Measurements from ENCODE around the gene HPCAL1.

The HPCAL1 gene

GRCh38 chr2:10304458-10305253 is 2.0 kb downstream of the HPCAL1 start:
- no peak for DNase-seq

- no peak for DNase-seq
Observed at GRCh38 chr2:10305254-10305635, 2.5 kb downstream of the HPCAL1 start.

GRCh38 chr2:10305715-10306114 is 3.0 kb downstream of the HPCAL1 start:
- no peak for DNase-seq

GRCh38 chr2:10306901-10307463 is 4.3 kb downstream of the HPCAL1 start:
- DNase-seq: no peak

- no peak for DNase-seq
Observed at GRCh38 chr2:10307561-10308156, 5.0 kb downstream of the HPCAL1 start.

- DNase-seq: no peak
Observed at GRCh38 chr2:10308866-10309265, 6.2 kb downstream of the HPCAL1 start.

GRCh38 chr2:10309286-10309685 is 6.6 kb downstream of the HPCAL1 start:
- no peak for DNase-seq

- DNase-seq: no peak
Observed at GRCh38 chr2:10310309-10310888, 7.7 kb downstream of the HPCAL1 start.

- no peak for DNase-seq
Observed at GRCh38 chr2:10311736-10312135, 9.0 kb downstream of the HPCAL1 start.

GRCh38 chr2:10312437-10312957 is 9.8 kb downstream of the HPCAL1 start:
- no peak for DNase-seq

- DNase-seq: no peak
Observed at GRCh38 chr2:10316336-10316735, 13.6 kb downstream of the HPCAL1 start.

GRCh38 chr2:10316860-10317259 is 14.2 kb downstream of the HPCAL1 start:
- DNase-seq: no peak

GRCh38 chr2:10317646-10318045 is 14.9 kb downstream of the HPCAL1 start:
- DNase-seq: no peak

GRCh38 chr2:10318345-10318744 is 15.6 kb downstream of the HPCAL1 start:
- DNase-seq: no peak

GRCh38 chr2:10319892-10320574 is 17.3 kb downstream of the HPCAL1 start:
- DNase-seq: no peak

GRCh38 chr2:10320575-10320931 is 17.8 kb downstream of the HPCAL1 start:
- DNase-seq: no peak

GRCh38 chr2:10320933-10321332 is 18.2 kb downstream of the HPCAL1 start:
- no peak for DNase-seq

- DNase-seq: no peak
Observed at GRCh38 chr2:10321622-10322021, 18.9 kb downstream of the HPCAL1 start.

GRCh38 chr2:10322481-10322880 is 19.8 kb downstream of the HPCAL1 start:
- DNase-seq: no peak

- DNase-seq: no peak
Observed at GRCh38 chr2:10322973-10323372, 20.3 kb downstream of the HPCAL1 start.

GRCh38 chr2:10323535-10323934 is 20.8 kb downstream of the HPCAL1 start:
- no peak for DNase-seq

- DNase-seq: no peak
Observed at GRCh38 chr2:10324095-10324832, 21.6 kb downstream of the HPCAL1 start.
